Gastroesophageal sphincter (tissue), 4 donors: ENCODE results near the gene SND1. TPM values are rescaled to one million over a fixed set of nuclear protein-coding genes. Genes with fewer than 3 reads are reported as not detected.

Experiments used
- ATAC-seq: fragments of 150-250 bp; one replicate; pipeline ENCODE4 v1.9.1; 2016; ENCODE audit warnings: mild to moderate bottlenecking, moderate library complexity
- H3K27ac ChIP-seq, 4 donors: fragments of 200-600 bp; sonication (generic) in 3 of 4; 1 replicate in 3 of 4; 2 replicates in 1 of 4; pipeline ENCODE4 v1.5.1; 2016 to 2019
- H3K27me3 ChIP-seq: fragments of 200-600 bp; sonication (generic); one replicate; pipeline ENCODE4 v1.5.1; 2019
- H3K36me3 ChIP-seq, 2 donors: fragments of 200-600 bp; sonication (generic); one replicate each; pipeline ENCODE4 v1.5.1; 2019; ENCODE audit warnings: control low read depth in 1 of 2
- H3K4me1 ChIP-seq, 3 donors: fragments of 200-600 bp; sonication (generic); 1 replicate in 2 of 3; 2 replicates in 1 of 3; pipeline ENCODE4 v1.5.1; 2016 to 2019; ENCODE audit warnings: control low read depth in 2 of 3
- H3K4me3 ChIP-seq, 2 donors: fragments of 200-600 bp; sonication (generic); one replicate each; pipeline ENCODE4 v1.5.1; 2019; ENCODE audit warnings: mild to moderate bottlenecking in 1 of 2, moderate library complexity in 1 of 2
- H3K9me3 ChIP-seq, 3 donors: fragments of 200-600 bp; sonication (generic); one replicate each; pipeline ENCODE4 v1.5.1; 2017 to 2019; ENCODE audit warnings: control low read depth in 2 of 3
- EP300 ChIP-seq: sonication (generic); formaldehyde crosslinking; IDR thresholded peaks from one replicate; pipeline ENCODE4 v1.6.1; 2017; ENCODE audit warnings: antibody characterized with exemption, mild to moderate bottlenecking
- POLR2A ChIP-seq, 2 donors: fragments of 450-650 bp; IDR thresholded peaks; one replicate each; pipeline ENCODE4 v1.6.1; 2017; ENCODE audit warnings: antibody characterized with exemption in 2 of 2, mild to moderate bottlenecking in 2 of 2, moderate library complexity in 1 of 2
- POLR2AphosphoS5 ChIP-seq: sonication (generic); formaldehyde crosslinking; IDR thresholded peaks from one replicate; pipeline ENCODE4 v1.6.1; 2017; ENCODE audit warnings: antibody characterized with exemption
- WGBS, 2 donors: methylation state at CpG; one replicate each; pipeline ENCODE4 v1.1.5; 2018; ENCODE audit warnings: low coverage in 1 of 2; 5-methylcytosine and 5-hydroxymethylcytosine counted together
- total RNA-seq, 4 donors: library from RNA; depleted of rRNA; stranded (reverse); fragments of >200 nt; gene quantifications; one replicate each; pipeline ENCODE4 v1.1.0, GENCODE V29; 2016
- TF ChIP-seq, protein P1 (sequence below), 4 experiments: fragments of 200-600 bp in 2 of 4; fragments of 450-650 bp in 2 of 4; sonication (generic) in 1 of 4; IDR thresholded peaks; one replicate each; pipeline ENCODE4 v1.5.1; 2017 to 2019; ENCODE audit warnings: antibody characterized with exemption in 4 of 4, mild to moderate bottlenecking in 2 of 4, moderate library complexity in 2 of 4

SND1 gene
- total RNA-seq, 4 donors from 2014 or later = 97.1 to 119 (median 103) TPM

DNA sequence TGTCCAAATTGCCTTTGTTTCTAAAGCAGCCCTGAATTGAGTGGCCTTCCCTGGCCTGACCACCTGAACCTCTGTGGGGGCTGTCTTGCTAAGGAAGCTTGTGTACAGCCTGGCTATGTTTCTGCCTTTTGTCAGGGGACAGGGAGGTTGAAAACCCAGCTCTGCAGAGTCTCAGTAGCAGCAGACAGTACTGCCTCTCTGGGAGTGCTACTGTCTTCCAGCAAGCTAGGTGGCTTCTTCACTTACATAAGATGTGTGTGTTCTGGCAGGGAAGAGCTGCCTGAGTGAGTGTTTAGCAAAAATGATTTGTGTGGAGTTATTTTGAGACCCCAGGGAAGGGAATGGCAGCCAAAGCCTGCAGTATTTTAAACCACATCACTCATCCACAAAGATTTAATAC lies 321.8 kb downstream of the SND1 start:
- Histone ChIP-seq H3K9me3 (peaks cover 0 to 3% (median 0%) of the 10 kb centered on the region in 3 donors), H3K36me3 (no peaks in the 10 kb centered on the region), H3K4me1 (peaks cover 0 to 5% (median 0%) of the 10 kb centered on the region in 3 donors), H3K4me3 (no peak overlapping the region), H3K27me3 (no peaks in the 10 kb centered on the region), H3K27ac (no peak overlapping the region)
- no peak for TF ChIP-seq POLR2A (IDR thresholded peaks at IDR 0.05)
- TF ChIP-seq, protein P1, sequence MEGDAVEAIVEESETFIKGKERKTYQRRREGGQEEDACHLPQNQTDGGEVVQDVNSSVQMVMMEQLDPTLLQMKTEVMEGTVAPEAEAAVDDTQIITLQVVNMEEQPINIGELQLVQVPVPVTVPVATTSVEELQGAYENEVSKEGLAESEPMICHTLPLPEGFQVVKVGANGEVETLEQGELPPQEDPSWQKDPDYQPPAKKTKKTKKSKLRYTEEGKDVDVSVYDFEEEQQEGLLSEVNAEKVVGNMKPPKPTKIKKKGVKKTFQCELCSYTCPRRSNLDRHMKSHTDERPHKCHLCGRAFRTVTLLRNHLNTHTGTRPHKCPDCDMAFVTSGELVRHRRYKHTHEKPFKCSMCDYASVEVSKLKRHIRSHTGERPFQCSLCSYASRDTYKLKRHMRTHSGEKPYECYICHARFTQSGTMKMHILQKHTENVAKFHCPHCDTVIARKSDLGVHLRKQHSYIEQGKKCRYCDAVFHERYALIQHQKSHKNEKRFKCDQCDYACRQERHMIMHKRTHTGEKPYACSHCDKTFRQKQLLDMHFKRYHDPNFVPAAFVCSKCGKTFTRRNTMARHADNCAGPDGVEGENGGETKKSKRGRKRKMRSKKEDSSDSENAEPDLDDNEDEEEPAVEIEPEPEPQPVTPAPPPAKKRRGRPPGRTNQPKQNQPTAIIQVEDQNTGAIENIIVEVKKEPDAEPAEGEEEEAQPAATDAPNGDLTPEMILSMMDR (IDR thresholded peaks at IDR 0.05) = no peak
- TF ChIP-seq POLR2AphosphoS5 = no peak
- no peak for TF ChIP-seq EP300
- no peak for ATAC-seq

DNA sequence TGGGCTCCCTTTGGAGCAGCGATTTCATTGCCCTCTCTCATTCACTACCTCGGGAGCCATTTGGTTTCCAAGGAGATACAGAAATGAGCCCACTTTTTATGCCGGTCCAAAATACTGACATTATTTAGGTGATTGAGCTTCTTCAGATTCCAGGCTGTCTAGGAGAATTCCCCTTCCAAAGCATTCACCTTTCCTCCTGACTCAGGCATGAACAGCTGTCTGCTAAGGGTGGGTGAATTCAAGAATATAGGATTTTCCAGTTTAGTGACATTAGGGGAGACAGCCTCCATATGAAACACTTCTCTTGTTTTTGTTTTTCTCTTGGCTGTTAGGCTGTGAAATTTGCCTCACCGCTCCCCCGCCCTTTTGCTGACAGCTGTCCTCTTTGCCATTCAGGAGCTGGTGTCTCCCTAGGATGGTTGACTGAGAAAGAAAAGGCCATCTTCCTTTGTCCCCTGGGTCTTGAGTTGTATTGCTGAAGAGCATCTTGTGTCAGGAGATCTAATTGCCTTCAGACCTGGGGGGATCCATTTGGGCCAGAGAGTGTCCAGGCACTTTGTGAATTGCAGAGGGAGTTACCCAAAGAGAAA lies 322.5 kb downstream of the SND1 start:
- H3K27me3 ChIP-seq = no peaks in the 10 kb centered on the region
- H3K36me3 ChIP-seq = no peaks in the 10 kb centered on the region
- H3K4me1 ChIP-seq = peaks cover 0 to 5% (median 0%) of the 10 kb centered on the region in 3 donors
- WGBS, 2 donors = 74 to 88% methylated on average over 3 of the region's 5 CpGs
- TF ChIP-seq, protein P1 (IDR thresholded peaks at IDR 0.05) = no peak
- no peak for TF ChIP-seq POLR2A (IDR thresholded peaks at IDR 0.05)
- TF ChIP-seq POLR2AphosphoS5 = no peak
- no peak for TF ChIP-seq EP300
- H3K27ac ChIP-seq = no peak overlapping the region
- peaks cover 0 to 8% (median 0%) of the 10 kb centered on the region in 3 donors for H3K9me3 ChIP-seq
- no peak overlapping the region for H3K4me3 ChIP-seq
- no peak for ATAC-seq

DNA sequence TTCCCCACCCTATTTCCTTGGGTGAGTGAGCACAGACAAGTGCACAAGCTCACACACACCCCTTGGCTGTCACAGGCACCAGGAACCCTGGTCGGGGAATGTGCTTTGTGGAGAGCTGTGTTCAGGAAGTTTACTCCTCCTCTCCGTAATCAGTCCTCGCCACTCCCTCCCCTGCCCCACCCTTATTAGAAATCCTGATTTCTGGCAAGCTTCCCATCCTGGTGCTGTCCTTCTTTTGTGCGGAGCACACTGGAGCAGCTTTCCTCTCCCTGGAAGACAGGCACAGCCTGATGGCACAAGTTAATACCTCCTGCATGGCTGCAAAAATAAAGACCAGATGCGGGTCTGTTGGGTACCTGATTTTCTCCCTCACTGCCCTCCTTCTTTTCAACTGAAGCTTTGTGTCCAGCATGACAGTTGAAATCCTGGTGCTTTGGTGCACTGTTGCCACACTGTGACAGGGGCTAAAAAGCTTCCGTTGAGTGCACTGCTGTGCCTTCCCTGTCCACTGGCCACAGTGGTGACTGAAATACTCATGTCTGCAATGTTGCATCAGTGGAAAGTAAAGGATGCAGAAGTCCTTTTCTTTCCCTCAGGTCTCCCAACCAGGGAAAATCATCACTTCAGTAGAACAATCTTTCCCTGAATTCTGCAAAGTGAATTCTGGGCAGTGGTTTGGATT lies 324.2 kb downstream of the SND1 start:
- Histone ChIP-seq H3K4me1 (peaks cover 0 to 5% (median 0%) of the 10 kb centered on the region in 3 donors), H3K36me3 (no peaks in the 10 kb centered on the region), H3K4me3 (no peak overlapping the region), H3K9me3 (peaks cover 0 to 8% (median 0%) of the 10 kb centered on the region in 3 donors), H3K27ac (no peak overlapping the region), H3K27me3 (no peaks in the 10 kb centered on the region)
- TF ChIP-seq, protein P1 (IDR thresholded peaks at IDR 0.05) = no peak
- TF ChIP-seq POLR2AphosphoS5 = no peak
- TF ChIP-seq EP300 = no peak
- TF ChIP-seq POLR2A (IDR thresholded peaks at IDR 0.05) = no peak
- WGBS, 2 donors = 84 to 100% methylated on average over 1 to 6 of the region's 6 CpGs
- no peak for ATAC-seq

DNA sequence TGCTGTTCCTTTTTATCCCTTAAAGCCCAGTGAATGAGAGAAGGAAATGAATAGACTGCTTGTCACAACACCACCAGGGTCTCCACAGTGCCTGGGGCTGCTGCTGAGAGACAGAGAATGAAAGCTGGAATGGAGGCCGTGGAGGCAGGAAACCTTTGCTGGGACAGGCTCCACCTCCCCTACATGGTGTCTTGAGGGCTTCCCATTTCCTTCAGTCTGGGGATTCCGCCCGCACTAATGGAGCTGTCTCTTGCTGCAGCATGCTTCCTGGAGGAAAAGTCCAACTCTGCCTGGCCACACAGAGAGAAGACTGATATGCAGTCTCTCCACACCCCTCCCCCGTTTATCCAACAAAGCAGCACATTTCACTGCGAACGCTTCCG lies 324.7 kb downstream of the SND1 start:
- no peak overlapping the region for H3K4me3 ChIP-seq
- H3K4me1 ChIP-seq = peaks cover 0 to 5% (median 0%) of the 10 kb centered on the region in 3 donors
- no peak overlapping the region for H3K27ac ChIP-seq
- peaks cover 0 to 8% (median 0%) of the 10 kb centered on the region in 3 donors for H3K9me3 ChIP-seq
- no peaks in the 10 kb centered on the region for H3K27me3 ChIP-seq
- H3K36me3 ChIP-seq = no peaks in the 10 kb centered on the region
- 82 to 97% methylated on average over 3 to 6 of the region's 7 CpGs for WGBS, 2 donors
- TF ChIP-seq EP300 (no peak), POLR2A (IDR thresholded peaks at IDR 0.05) (no peak), POLR2AphosphoS5 (no peak)
- TF ChIP-seq, protein P1 (IDR thresholded peaks at IDR 0.05) = no peak
- ATAC-seq = no peak

DNA sequence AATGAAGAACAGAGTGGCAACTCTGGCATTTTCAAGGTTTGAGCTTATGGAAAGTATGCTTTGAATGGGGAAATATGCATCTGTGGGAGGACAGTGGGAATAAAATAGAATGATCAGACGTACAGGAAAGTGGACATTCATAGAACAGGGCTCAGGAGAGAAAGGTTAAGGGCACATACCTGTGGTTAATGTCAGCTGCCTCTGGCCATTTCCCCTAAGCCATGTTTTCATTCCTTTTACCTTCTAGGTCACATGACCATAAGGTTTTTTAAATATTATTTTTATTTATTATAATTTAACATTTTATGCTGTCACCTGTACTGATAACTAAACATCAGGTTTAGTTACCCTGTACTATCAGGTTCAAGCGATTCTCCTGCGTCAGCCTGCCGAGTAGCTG lies 326.4 kb downstream of the SND1 start:
- Histone ChIP-seq H3K4me3 (no peak overlapping the region), H3K36me3 (no peaks in the 10 kb centered on the region), H3K9me3 (peaks cover 0 to 8% (median 0%) of the 10 kb centered on the region in 3 donors), H3K4me1 (peaks cover 0 to 5% (median 0%) of the 10 kb centered on the region in 3 donors), H3K27ac (no peak overlapping the region), H3K27me3 (no peaks in the 10 kb centered on the region)
- TF ChIP-seq, protein P1 (IDR thresholded peaks at IDR 0.05) = no peak
- TF ChIP-seq POLR2A (IDR thresholded peaks at IDR 0.05) (no peak), EP300 (no peak), POLR2AphosphoS5 (no peak)
- 93 to 100% methylated on average over 4 of the region's 4 CpGs for WGBS, 2 donors
- no peak for ATAC-seq
